ENCODE data around the gene SLC7A14.

GRCh38 chr3:170442947-170443346 is 142.9 kb downstream of the SLC7A14 start:
- no peak for TF ChIP-seq POLR2AphosphoS5 (IDR thresholded peaks at IDR 0.05; ENCODE audit: low read depth, low read length)
- no peak for TF ChIP-seq SIN3A (IDR thresholded peaks at IDR 0.05; ENCODE audit: borderline replicate concordance, insufficient read depth, low read length)
- no peak for TF ChIP-seq REST (IDR thresholded peaks at IDR 0.05; ENCODE audit: insufficient read depth in 1 of 2, low read depth in 2 of 2, low read length in 2 of 2)
- TF ChIP-seq TAF1 (IDR thresholded peaks at IDR 0.05; ENCODE audit: borderline replicate concordance, insufficient read depth, low read length): no peak

Data from PFSK-1 (cell line).